ENCODE measurements around the gene CDADC1.
"Not testable (repeated sequence)": the region's sequence is repeated elsewhere in the genome, so short reads cannot be mapped to it uniquely, and the experiment has no call there.

The CDADC1 gene

DNA sequence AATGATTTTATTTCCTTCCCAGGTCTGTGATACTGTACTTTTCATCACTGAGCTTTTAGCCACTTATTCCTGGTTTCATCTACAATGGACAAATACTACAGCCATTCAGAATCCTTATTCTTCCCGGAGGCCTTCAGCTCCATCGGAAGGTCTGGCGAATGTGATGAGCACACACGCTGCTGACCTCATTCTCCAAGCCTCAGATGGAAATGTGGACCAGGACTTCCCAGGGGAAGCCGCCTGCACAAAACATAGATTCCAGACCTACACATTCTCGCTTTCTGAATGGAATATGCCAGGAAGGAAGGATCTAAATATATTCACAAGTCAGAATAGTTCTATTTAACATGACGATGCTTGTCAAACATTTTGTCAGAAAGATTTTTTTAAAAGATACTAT, 75.6 kb downstream of the CDADC1 start:
- Histone ChIP-seq H4K91ac (ENCODE audit: low read depth, low read length, poor library complexity) (no peak overlapping the region), H3K4me1 (ENCODE audit: control insufficient read depth in 2 of 2, insufficient read depth in 1 of 2, low read depth in 1 of 2, low read length in 2 of 2) (peaks cover 0 to 1% of the 10 kb centered on the region in 2 donors), H4K8ac (ENCODE audit: low read depth, low read length) (no peak overlapping the region), H3K79me1 (ENCODE audit: low read depth, low read length) (no peaks in the 10 kb centered on the region), H3K27ac (replicated peaks; ENCODE audit: low read length) (no peak overlapping the region), H2BK5ac (ENCODE audit: low read length) (no peak overlapping the region), H3K27me3 (ENCODE audit: control insufficient read depth in 3 of 3, insufficient read depth in 3 of 3, low read depth in 1 of 3, low read length in 3 of 3) (no peaks in the 10 kb centered on the region), H3K36me3 (replicated peaks in 1 of 2; ENCODE audit: control insufficient read depth in 2 of 2, insufficient read depth in 2 of 2, low read length in 2 of 2) (no peaks in the 10 kb centered on the region), H2BK15ac (ENCODE audit: low read length) (no peak overlapping the region), H2AFZ (ENCODE audit: low read length) (no peak overlapping the region), H3K14ac (ENCODE audit: low read length) (no peak overlapping the region), H3K9ac (ENCODE audit: low read depth, low read length, poor library complexity) (no peak overlapping the region), H2BK12ac (ENCODE audit: low read length) (no peak overlapping the region), H2AK5ac (ENCODE audit: low read depth, low read length) (no peak overlapping the region), H3K4ac (ENCODE audit: low read length) (no peak overlapping the region), H3K18ac (ENCODE audit: low read length) (no peak overlapping the region), H3K9me3 (replicated peaks in 1 of 2; ENCODE audit: control insufficient read depth in 2 of 2, insufficient read depth in 1 of 2, low read depth in 1 of 2, low read length in 2 of 2) (no peaks in the 10 kb centered on the region), H3K4me3 (ENCODE audit: low read length in 2 of 2) (no peak overlapping the region), H2BK120ac (ENCODE audit: low read depth, low read length) (no peak overlapping the region), H3K4me2 (ENCODE audit: insufficient read depth, low read length, poor library complexity, severe bottlenecking) (no peak overlapping the region), H3K23ac (ENCODE audit: low read depth, low read length, poor library complexity) (no peak overlapping the region)
- WGBS, 2 donors (ENCODE audit: extremely low coverage in 2 of 2, insufficient read length in 2 of 2, insufficient replicate concordance in 1 of 2): no CpG with 5 or more reads among the region's 7 CpGs
- no peak for DNase-seq (ENCODE audit: low spot score)

DNA sequence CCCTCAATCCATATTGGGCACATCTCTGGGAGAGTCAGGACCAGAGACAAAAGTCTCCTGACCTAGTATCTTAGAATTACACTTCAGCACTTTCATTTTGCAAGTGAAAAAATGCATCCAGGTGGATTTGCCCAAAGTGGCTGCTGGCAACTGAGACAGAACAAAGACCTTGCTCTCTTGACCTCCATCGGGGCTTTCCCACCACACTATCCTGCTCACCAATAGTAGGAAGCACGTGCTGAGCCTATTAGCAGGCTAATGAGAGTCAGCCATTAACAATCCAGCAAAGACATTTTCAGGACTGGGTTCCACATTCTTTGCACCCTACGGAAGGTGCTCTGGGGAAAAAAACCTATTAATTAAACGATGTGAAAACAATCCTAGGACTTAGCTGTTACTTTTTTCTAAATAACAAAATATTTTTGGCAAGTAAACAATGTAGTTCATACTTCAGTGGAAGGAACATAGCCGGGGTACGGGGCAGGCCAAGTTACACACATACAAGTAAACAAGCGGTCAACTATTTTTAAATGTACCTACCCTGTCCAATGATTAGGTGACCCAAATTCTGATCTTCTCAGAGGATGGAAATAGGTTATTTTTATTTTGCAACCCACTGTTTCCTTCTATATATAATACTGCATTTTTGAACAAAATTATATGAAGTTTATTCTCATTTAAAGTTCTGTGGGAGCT, 78.6 kb downstream of the CDADC1 start:
- Histone ChIP-seq H3K9me3 (replicated peaks in 1 of 2; ENCODE audit: control insufficient read depth in 2 of 2, insufficient read depth in 1 of 2, low read depth in 1 of 2, low read length in 2 of 2) (no peaks in the 10 kb centered on the region), H3K18ac (ENCODE audit: low read length) (no peak overlapping the region), H2AFZ (ENCODE audit: low read length) (no peak overlapping the region), H3K36me3 (replicated peaks in 1 of 2; ENCODE audit: control insufficient read depth in 2 of 2, insufficient read depth in 2 of 2, low read length in 2 of 2) (no peaks in the 10 kb centered on the region), H4K91ac (ENCODE audit: low read depth, low read length, poor library complexity) (no peak overlapping the region), H3K4me1 (ENCODE audit: control insufficient read depth in 2 of 2, insufficient read depth in 1 of 2, low read depth in 1 of 2, low read length in 2 of 2) (peaks cover 0 to 1% of the 10 kb centered on the region in 2 donors), H4K8ac (ENCODE audit: low read depth, low read length) (no peak overlapping the region), H3K4ac (ENCODE audit: low read length) (no peak overlapping the region), H2AK5ac (ENCODE audit: low read depth, low read length) (no peak overlapping the region), H3K4me3 (ENCODE audit: low read length in 2 of 2) (no peak overlapping the region), H2BK5ac (ENCODE audit: low read length) (no peak overlapping the region), H3K27me3 (ENCODE audit: control insufficient read depth in 3 of 3, insufficient read depth in 3 of 3, low read depth in 1 of 3, low read length in 3 of 3) (no peaks in the 10 kb centered on the region), H3K4me2 (ENCODE audit: insufficient read depth, low read length, poor library complexity, severe bottlenecking) (no peak overlapping the region), H3K14ac (ENCODE audit: low read length) (no peak overlapping the region), H3K9ac (ENCODE audit: low read depth, low read length, poor library complexity) (no peak overlapping the region), H2BK120ac (ENCODE audit: low read depth, low read length) (no peak overlapping the region), H2BK15ac (ENCODE audit: low read length) (no peak overlapping the region), H2BK12ac (ENCODE audit: low read length) (no peak overlapping the region), H3K79me1 (ENCODE audit: low read depth, low read length) (no peaks in the 10 kb centered on the region), H3K27ac (replicated peaks; ENCODE audit: low read length) (no peak overlapping the region), H3K23ac (ENCODE audit: low read depth, low read length, poor library complexity) (no peak overlapping the region)
- WGBS, 2 donors (ENCODE audit: extremely low coverage in 2 of 2, insufficient read length in 2 of 2, insufficient replicate concordance in 1 of 2): no CpG with 5 or more reads among the region's 7 CpGs
- DNase-seq (ENCODE audit: low spot score): no peak

GRCh38 chr13:49327145-49327544, 79.4 kb downstream of the CDADC1 start:
- not testable (repeated sequence) for H4K91ac ChIP-seq (ENCODE audit: low read depth, low read length, poor library complexity); H3K23ac ChIP-seq (ENCODE audit: low read depth, low read length, poor library complexity); H3K4me3 ChIP-seq (ENCODE audit: low read length in 2 of 2); H2BK15ac ChIP-seq (ENCODE audit: low read length); H3K14ac ChIP-seq (ENCODE audit: low read length); H2BK12ac ChIP-seq (ENCODE audit: low read length); H3K4me1 ChIP-seq (ENCODE audit: control insufficient read depth in 2 of 2, insufficient read depth in 1 of 2, low read depth in 1 of 2, low read length in 2 of 2); H3K79me1 ChIP-seq (ENCODE audit: low read depth, low read length); H4K8ac ChIP-seq (ENCODE audit: low read depth, low read length); H3K9me3 ChIP-seq (replicated peaks in 1 of 2; ENCODE audit: control insufficient read depth in 2 of 2, insufficient read depth in 1 of 2, low read depth in 1 of 2, low read length in 2 of 2); H3K4ac ChIP-seq (ENCODE audit: low read length); H3K36me3 ChIP-seq (replicated peaks in 1 of 2; ENCODE audit: control insufficient read depth in 2 of 2, insufficient read depth in 2 of 2, low read length in 2 of 2); H3K27ac ChIP-seq (replicated peaks; ENCODE audit: low read length); DNase-seq (ENCODE audit: low spot score); H2BK120ac ChIP-seq (ENCODE audit: low read depth, low read length); H2AK5ac ChIP-seq (ENCODE audit: low read depth, low read length); H3K27me3 ChIP-seq (ENCODE audit: control insufficient read depth in 3 of 3, insufficient read depth in 3 of 3, low read depth in 1 of 3, low read length in 3 of 3); H2BK5ac ChIP-seq (ENCODE audit: low read length); H3K9ac ChIP-seq (ENCODE audit: low read depth, low read length, poor library complexity); H3K4me2 ChIP-seq (ENCODE audit: insufficient read depth, low read length, poor library complexity, severe bottlenecking); H2AFZ ChIP-seq (ENCODE audit: low read length); H3K18ac ChIP-seq (ENCODE audit: low read length)
- no CpG with 5 or more reads among the region's 3 CpGs for WGBS, 2 donors (ENCODE audit: extremely low coverage in 2 of 2, insufficient read length in 2 of 2, insufficient replicate concordance in 1 of 2)

- no peak overlapping the region for H3K4me3 ChIP-seq (ENCODE audit: low read length in 2 of 2)
- no peak for DNase-seq (ENCODE audit: low spot score)
- H2AFZ ChIP-seq (ENCODE audit: low read length): no peak overlapping the region
- no peak overlapping the region for H3K14ac ChIP-seq (ENCODE audit: low read length)
- no peaks in the 10 kb centered on the region for H3K36me3 ChIP-seq (replicated peaks in 1 of 2; ENCODE audit: control insufficient read depth in 2 of 2, insufficient read depth in 2 of 2, low read length in 2 of 2)
- no peak overlapping the region for H2AK5ac ChIP-seq (ENCODE audit: low read depth, low read length)
- H4K91ac ChIP-seq (ENCODE audit: low read depth, low read length, poor library complexity): no peak overlapping the region
- no peak overlapping the region for H3K23ac ChIP-seq (ENCODE audit: low read depth, low read length, poor library complexity)
- no peak overlapping the region for H3K18ac ChIP-seq (ENCODE audit: low read length)
- H2BK12ac ChIP-seq (ENCODE audit: low read length): no peak overlapping the region
- H3K79me1 ChIP-seq (ENCODE audit: low read depth, low read length): no peaks in the 10 kb centered on the region
- H2BK120ac ChIP-seq (ENCODE audit: low read depth, low read length): no peak overlapping the region
- peaks cover 0 to 1% of the 10 kb centered on the region in 2 donors for H3K4me1 ChIP-seq (ENCODE audit: control insufficient read depth in 2 of 2, insufficient read depth in 1 of 2, low read depth in 1 of 2, low read length in 2 of 2)
- no peak overlapping the region for H3K27ac ChIP-seq (replicated peaks; ENCODE audit: low read length)
- H3K9me3 ChIP-seq (replicated peaks in 1 of 2; ENCODE audit: control insufficient read depth in 2 of 2, insufficient read depth in 1 of 2, low read depth in 1 of 2, low read length in 2 of 2): no peaks in the 10 kb centered on the region
- H3K27me3 ChIP-seq (ENCODE audit: control insufficient read depth in 3 of 3, insufficient read depth in 3 of 3, low read depth in 1 of 3, low read length in 3 of 3): no peaks in the 10 kb centered on the region
- H3K9ac ChIP-seq (ENCODE audit: low read depth, low read length, poor library complexity): no peak overlapping the region
- no CpG with 5 or more reads among the region's 8 CpGs for WGBS, 2 donors (ENCODE audit: extremely low coverage in 2 of 2, insufficient read length in 2 of 2, insufficient replicate concordance in 1 of 2)
- H2BK5ac ChIP-seq (ENCODE audit: low read length): no peak overlapping the region
- no peak overlapping the region for H2BK15ac ChIP-seq (ENCODE audit: low read length)
- H4K8ac ChIP-seq (ENCODE audit: low read depth, low read length): no peak overlapping the region
- no peak overlapping the region for H3K4me2 ChIP-seq (ENCODE audit: insufficient read depth, low read length, poor library complexity, severe bottlenecking)
- H3K4ac ChIP-seq (ENCODE audit: low read length): no peak overlapping the region
These were observed 82.3 kb downstream of the CDADC1 start for GRCh38 chr13:49329831-49330545.
